ENCODE data around the gene UNC13B.

GRCh38 chr9:35357826-35358225, 196.0 kb downstream of the UNC13B start:
- TF ChIP-seq CTCF (IDR thresholded peaks at IDR 0.05) (no peak), POLR2A (IDR thresholded peaks at IDR 0.05) (no peak)

Measured in body of pancreas (tissue), 4 donors.